Measurements from ENCODE around the gene ADARB2.

The ADARB2 gene

GRCh38 chr10:1560535-1561192 lies 176.7 kb downstream of the ADARB2 start:
- DNase-seq = no peak

- DNase-seq = no peak
Measured at GRCh38 chr10:1559761-1560160, 177.6 kb downstream of the ADARB2 start.

GRCh38 chr10:1559311-1559710 lies 178.0 kb downstream of the ADARB2 start:
- DNase-seq = no peak

- no peak for DNase-seq
Measured at GRCh38 chr10:1558906-1559305, 178.4 kb downstream of the ADARB2 start.

- DNase-seq = no peak
Measured at GRCh38 chr10:1557081-1557480, 180.2 kb downstream of the ADARB2 start.

GRCh38 chr10:1556496-1556895 lies 180.8 kb downstream of the ADARB2 start:
- no peak for DNase-seq

GRCh38 chr10:1553951-1554350 lies 183.4 kb downstream of the ADARB2 start:
- no peak for DNase-seq

- no peak for DNase-seq
Measured at GRCh38 chr10:1552881-1553670, 184.2 kb downstream of the ADARB2 start.

GRCh38 chr10:1552406-1552805 lies 184.9 kb downstream of the ADARB2 start:
- no peak for DNase-seq

- DNase-seq = no peak
Measured at GRCh38 chr10:1551636-1552338, 185.5 kb downstream of the ADARB2 start.

- no peak for DNase-seq
Measured at GRCh38 chr10:1550616-1551015, 186.7 kb downstream of the ADARB2 start.

- no peak for DNase-seq
Measured at GRCh38 chr10:1550291-1550595, 187.1 kb downstream of the ADARB2 start.

GRCh38 chr10:1549591-1550290 lies 187.6 kb downstream of the ADARB2 start:
- peak; percentile 59 for DNase-seq

- DNase-seq = no peak
Measured at GRCh38 chr10:1548596-1548995, 188.7 kb downstream of the ADARB2 start.

- no peak for DNase-seq
Measured at GRCh38 chr10:1548146-1548545, 189.2 kb downstream of the ADARB2 start.

- no peak for DNase-seq
Measured at GRCh38 chr10:1546431-1547110, 190.8 kb downstream of the ADARB2 start.

GRCh38 chr10:1545524-1545923 lies 191.8 kb downstream of the ADARB2 start:
- no peak for DNase-seq

- peak; percentile 59 for DNase-seq
Measured at GRCh38 chr10:1544929-1545328, 192.4 kb downstream of the ADARB2 start.

GRCh38 chr10:1544209-1544673 lies 193.1 kb downstream of the ADARB2 start:
- no peak for DNase-seq

GRCh38 chr10:1543596-1543995 lies 193.7 kb downstream of the ADARB2 start:
- DNase-seq = no peak

- no peak for DNase-seq
Measured at GRCh38 chr10:1542941-1543340, 194.4 kb downstream of the ADARB2 start.

GRCh38 chr10:1540144-1540543 lies 197.2 kb downstream of the ADARB2 start:
- DNase-seq = no peak

- DNase-seq = no peak
Measured at GRCh38 chr10:1539216-1539615, 198.1 kb downstream of the ADARB2 start.

Data from DMS53 (cell line).